A549 (cell line): ENCODE measurements around the gene ACP5.

Source experiments
- CEBPB ChIP-seq, 2 experiments: fragments of >200 bp in 1 of 2; sonication (Bioruptor Twin) in 1 of 2; formaldehyde crosslinking in 1 of 2; IDR thresholded peaks; 2 replicates each; pipeline ENCODE4 v1.6.1; 2012 to 2016
- CHD2 ChIP-seq: fragments of 150-350 bp; IDR thresholded peaks from 2 replicates; pipeline ENCODE4 v1.6.1; 2014; ENCODE audit warnings: low read length; ENCODE audit not compliant: partially characterized antibody
- CHD4 ChIP-seq: fragments of 200-600 bp; sonication (generic); IDR thresholded peaks from 2 replicates; pipeline ENCODE4 v1.6.1; 2016; ENCODE audit warnings: antibody characterized with exemption, mild to moderate bottlenecking, borderline replicate concordance
- CTCF ChIP-seq: fragments of >200 bp; sonication (Bioruptor Twin); formaldehyde crosslinking; IDR thresholded peaks from 3 replicates; pipeline ENCODE4 v1.5.1; 2016
- EP300 ChIP-seq, 2 experiments: fragments of >200 bp; sonication (Bioruptor Twin); formaldehyde crosslinking; IDR thresholded peaks; 2 replicates in 1 of 2; 3 replicates in 1 of 2; pipeline ENCODE4 v1.6.1; 2016 to 2017
- JUN ChIP-seq, 2 experiments: fragments of >200 bp; sonication (Bioruptor Twin); formaldehyde crosslinking; IDR thresholded peaks; 2 replicates in 1 of 2; 3 replicates in 1 of 2; pipeline ENCODE4 v1.6.1; 2016 to 2017
- MAX ChIP-seq: IDR thresholded peaks from 2 replicates; pipeline ENCODE4 v1.6.1; 2012
- PHF8 ChIP-seq: fragments of 200-600 bp; sonication (generic); IDR thresholded peaks from 2 replicates; pipeline ENCODE4 v1.6.1; 2016; ENCODE audit warnings: low read depth, mild to moderate bottlenecking, antibody characterized with exemption, moderate library complexity, borderline replicate concordance
- POLR2A ChIP-seq: IDR thresholded peaks from 2 replicates; pipeline ENCODE4 v1.6.1; 2012; ENCODE audit warnings: mild to moderate bottlenecking, low read length
- POLR2AphosphoS2 ChIP-seq: conservative IDR thresholded peaks from 2 replicates; pipeline ENCODE4 v1.6.1; 2012; ENCODE audit warnings: low read length, improper control_type of control experiment, inconsistent platforms
- RAD21 ChIP-seq, 2 experiments: fragments of >200 bp in 1 of 2; sonication (Bioruptor Twin) in 1 of 2; formaldehyde crosslinking in 1 of 2; IDR thresholded peaks in 1 of 2; conservative IDR thresholded peaks in 1 of 2; 2 replicates in 1 of 2; 3 replicates in 1 of 2; pipeline ENCODE4 v1.6.1; 2012 to 2018; ENCODE audit warnings: inconsistent platforms in 1 of 2

- no peak for TF ChIP-seq PHF8
- no peak for TF ChIP-seq CHD4
- no peak for TF ChIP-seq POLR2A
- no peak for TF ChIP-seq CEBPB (IDR thresholded peaks at IDR 0.05)
- TF ChIP-seq MAX: no peak
- no peak for TF ChIP-seq CTCF
- no peak for TF ChIP-seq POLR2AphosphoS2
- TF ChIP-seq CHD2: no peak
- TF ChIP-seq JUN (IDR thresholded peaks at IDR 0.05): no peak
- no peak for TF ChIP-seq EP300 (IDR thresholded peaks at IDR 0.05)
- no peak for TF ChIP-seq RAD21 (conservative IDR thresholded peaks at IDR 0.05 in 1 of 2, IDR thresholded peaks at IDR 0.05 in 1 of 2)
These were observed 23.3 kb downstream of the ACP5 start for GRCh38 chr19:11554160-11554559.
